Naive thymus-derived CD8-positive, alpha-beta T cell (primary cell): ENCODE measurements around the gene LAMTOR3. TPM values are rescaled to one million over a fixed set of nuclear protein-coding genes. Genes with fewer than 3 reads are reported as not detected.

ENCODE experiments used
- ATAC-seq, 2 donors: fragments of 150-1000 bp; cut with Tn5 transposase in 1 of 2; sonication (Bioruptor Pico), chemical (Tn5 transposase) in 1 of 2; 1 replicate in 1 of 2; 2 replicates in 1 of 2; pipeline ENCODE4 v1.10.0; 2021; ENCODE audit warnings: mild to moderate bottlenecking in 2 of 2, moderate library complexity in 2 of 2
- POLR2A ChIA-PET: fragments of 350-600 bp; sonication (Branson Sonifier 250); formaldehyde crosslinking; loops from one replicate; lab custom pipeline; 2021; ENCODE audit warnings: antibody characterized with exemption; lab: Charles Lee
- DNase-seq, 10 donors: peaks; one replicate each; pipeline versions ENCODE4 v3.0.0 to v3.0.0-alpha.2; 2020 to 2022
- H3K27ac Mint-ChIP-seq, 10 donors: one replicate each; pipeline ENCODE4 v1.8.0; 2020 to 2022; ENCODE audit warnings: mild to moderate bottlenecking in 10 of 10, mixed read lengths in 10 of 10, moderate library complexity in 4 of 10, inconsistent platforms in 1 of 10
- H3K27me3 Mint-ChIP-seq, 5 donors: one replicate each; pipeline ENCODE4 v1.8.0; 2021 to 2022; ENCODE audit warnings: mixed read lengths in 5 of 5
- H3K36me3 Mint-ChIP-seq, 3 donors: one replicate each; pipeline ENCODE4 v1.8.0; 2020 to 2022; ENCODE audit warnings: mixed read lengths in 3 of 3, mild to moderate bottlenecking in 2 of 3, inconsistent platforms in 1 of 3
- H3K4me1 Mint-ChIP-seq, 4 donors: one replicate each; pipeline ENCODE4 v1.8.0; 2021 to 2022; ENCODE audit warnings: mixed read lengths in 4 of 4
- H3K4me3 Mint-ChIP-seq, 10 donors: one replicate each; pipeline ENCODE4 v1.8.0; 2020 to 2022; ENCODE audit warnings: mild to moderate bottlenecking in 10 of 10, mixed read lengths in 10 of 10, moderate library complexity in 6 of 10, inconsistent platforms in 1 of 10
- H3K9me3 Mint-ChIP-seq, 9 donors: one replicate each; pipeline ENCODE4 v1.8.0; 2020 to 2022; ENCODE audit warnings: mixed read lengths in 9 of 9, mild to moderate bottlenecking in 3 of 9, inconsistent platforms in 1 of 9, moderate library complexity in 1 of 9
- polyA plus RNA-seq, 3 donors: library from polyadenylated mRNA; unstranded; fragments of 300-500 nt; fragmentation: Illumina TruSeq; gene quantifications; one replicate each; pipeline ENCODE4 v1.2.3, GENCODE V29; 2021
- total RNA-seq, 8 experiments: library from RNA in 2 of 8; stranded (reverse) in 2 of 8; gene quantifications; one replicate each; pipeline ENCODE4 v1.2.3 and lab custom pipeline; 2021 to 2026

The LAMTOR3 gene, protein sequence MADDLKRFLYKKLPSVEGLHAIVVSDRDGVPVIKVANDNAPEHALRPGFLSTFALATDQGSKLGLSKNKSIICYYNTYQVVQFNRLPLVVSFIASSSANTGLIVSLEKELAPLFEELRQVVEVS
- total RNA-seq (10 to 100 TPM; 24.9 to 27.8 TPM), polyA plus RNA-seq (10 to 100 TPM; 29.0 to 35.6 (median 29.7) TPM), total RNA-seq (lab: John Stamatoyannopoulos, UW) (29.2 to 41.9 (median 35.7) reads per million in 6 experiments)

DNA sequence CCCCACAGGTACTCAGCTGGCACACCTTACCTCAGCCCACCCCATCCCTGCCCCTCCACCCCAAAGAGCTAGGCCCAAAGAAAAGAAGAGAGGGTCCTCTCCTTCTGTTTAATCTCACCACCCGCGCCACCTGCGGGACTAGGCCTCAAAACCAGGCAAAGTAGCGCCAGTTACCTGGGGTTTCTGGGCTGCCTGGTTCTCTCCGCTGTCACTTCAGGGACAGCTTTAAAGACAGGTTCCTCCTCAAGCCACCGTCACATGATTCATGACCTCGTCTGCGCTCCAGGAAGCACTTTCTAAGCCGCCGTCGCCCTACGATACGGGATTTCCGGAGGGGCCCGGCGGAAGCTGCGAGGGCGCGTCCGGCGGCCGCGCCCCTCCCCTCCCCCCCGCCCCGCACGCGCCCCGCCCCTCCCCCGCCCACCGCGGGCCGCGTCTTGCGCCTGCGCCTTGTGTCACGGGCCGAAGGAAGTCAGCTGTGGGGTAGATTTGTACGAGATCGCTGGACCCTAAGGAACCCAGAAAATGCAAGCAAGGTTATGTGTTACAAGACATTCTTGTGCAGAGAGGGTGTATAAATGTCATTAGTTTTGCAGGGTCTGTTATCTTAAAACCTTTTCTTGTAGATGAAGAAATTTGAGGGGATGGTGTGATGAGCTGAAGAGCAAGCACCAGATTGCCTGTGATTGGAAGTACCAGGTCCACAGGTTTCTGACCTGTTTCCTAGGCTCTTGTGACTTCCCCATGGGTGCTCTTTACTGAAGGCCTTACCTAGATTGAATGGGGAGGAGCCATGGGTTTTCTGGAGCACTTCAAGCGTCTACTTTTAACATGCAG is at the start of gene LAMTOR3:
Gene LAMTOR3 (minus strand): TSS at position 267 of the 837 bp plus-strand sequence. CDS start 464 bp downstream, outside the sequence.
- DNase-seq: peak; percentile 81 to 93 (median 88)
- Mint-ChIP-seq H3K27ac (peak within 1 kb of the TSS; percentile 96 to 99 (median 99)), H3K9me3 (no peaks in the 10 kb centered on the region), H3K4me1 (peaks cover 17 to 53% (median 47%) of the 10 kb centered on the region in 4 donors), H3K36me3 (peaks cover 0 to 25% (median 2%) of the 10 kb centered on the region in 3 donors), H3K27me3 (no peaks in the 10 kb centered on the region), H3K4me3 (peak within 1 kb of the TSS; percentile 92 to 99 (median 98))
- POLR2A ChIA-PET: interaction anchor here (0.6 to 3.1 kb wide), 9 partner anchors 28 to 805 kb away, joined by 3 to 74 read pairs (median 8); partner anchors contain the start of genes ADH5, DAPP1, DNAJB14 and H2AZ1
- ATAC-seq: peak; percentile 99

DNA sequence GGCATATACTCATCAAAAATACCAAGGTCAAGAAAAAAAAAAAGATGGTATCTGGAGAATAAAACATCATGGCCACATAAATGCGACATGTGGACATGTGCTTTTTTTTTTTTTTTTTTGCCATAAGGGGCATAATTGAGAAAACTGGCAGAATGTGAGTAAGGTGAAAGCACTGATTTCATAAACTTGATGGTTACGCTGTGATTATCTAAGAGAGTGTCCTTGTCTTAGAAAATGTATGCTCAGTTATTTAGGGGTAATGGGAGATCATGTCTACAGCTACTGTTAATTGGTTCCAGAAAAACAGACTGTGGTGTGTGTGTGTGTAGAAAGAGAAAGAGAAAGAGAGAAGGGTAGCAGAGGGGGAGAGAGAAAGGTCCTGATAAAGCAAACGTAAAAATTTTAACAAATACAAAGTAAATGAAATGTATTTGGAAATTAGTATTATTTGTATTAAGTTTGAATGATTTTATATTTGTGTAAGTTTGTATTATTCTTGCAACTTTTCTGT is 44.1 kb upstream of the LAMTOR3 start:
- no peaks in the 10 kb centered on the region for H3K27me3 Mint-ChIP-seq
- H3K9me3 Mint-ChIP-seq: peaks cover 0 to 20% (median 8%) of the 10 kb centered on the region in 9 donors
- POLR2A ChIA-PET: interaction anchor here (0.7 kb wide), 2 partner anchors 10 to 48 kb away, joined by 3 read pairs; no protein-coding TSS in a partner anchor
- no peak overlapping the region for H3K4me3 Mint-ChIP-seq
- H3K36me3 Mint-ChIP-seq: peaks cover 18 to 49% (median 26%) of the 10 kb centered on the region in 3 donors
- peaks cover 8 to 50% (median 42%) of the 10 kb centered on the region in 4 donors for H3K4me1 Mint-ChIP-seq
- ATAC-seq (no peak), DNase-seq (no peak)
- H3K27ac Mint-ChIP-seq: peak overlapping the region in 5 of 10 donors; percentile 5 to 50 (median 41)

DNA sequence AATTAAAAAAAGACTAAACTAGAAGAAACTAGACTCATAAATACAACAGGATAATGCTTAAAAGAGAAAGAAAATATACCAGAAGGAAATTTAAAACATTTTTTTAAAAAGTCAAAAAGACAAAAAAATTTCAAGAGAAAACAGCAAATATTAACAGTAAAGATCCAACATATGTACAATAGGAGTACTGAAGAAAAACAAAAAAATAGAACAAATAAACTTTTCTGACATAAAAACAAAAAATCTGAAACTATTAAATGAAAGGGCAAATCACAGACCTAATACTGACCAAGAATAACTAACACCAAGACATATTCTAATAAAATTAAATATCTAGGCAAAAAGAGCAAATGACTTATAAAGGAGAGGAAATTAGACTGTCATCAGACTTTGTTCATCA is 40.7 kb upstream of the LAMTOR3 start:
- DNase-seq (no peak), ATAC-seq (no peak)
- Mint-ChIP-seq H3K9me3 (peaks cover 0 to 20% (median 8%) of the 10 kb centered on the region in 9 donors), H3K36me3 (peaks cover 18 to 52% (median 33%) of the 10 kb centered on the region in 3 donors), H3K27me3 (no peaks in the 10 kb centered on the region), H3K4me3 (no peak overlapping the region), H3K27ac (peak overlapping the region in 2 of 10 donors; percentile 3 to 47), H3K4me1 (peaks cover 15 to 50% (median 47%) of the 10 kb centered on the region in 4 donors)
- POLR2A ChIA-PET: interaction anchor here (1.0 kb wide), 1 partner anchor 12 kb away, joined by 3 read pairs; the partner anchor contains the start of gene DNAJB14

DNA sequence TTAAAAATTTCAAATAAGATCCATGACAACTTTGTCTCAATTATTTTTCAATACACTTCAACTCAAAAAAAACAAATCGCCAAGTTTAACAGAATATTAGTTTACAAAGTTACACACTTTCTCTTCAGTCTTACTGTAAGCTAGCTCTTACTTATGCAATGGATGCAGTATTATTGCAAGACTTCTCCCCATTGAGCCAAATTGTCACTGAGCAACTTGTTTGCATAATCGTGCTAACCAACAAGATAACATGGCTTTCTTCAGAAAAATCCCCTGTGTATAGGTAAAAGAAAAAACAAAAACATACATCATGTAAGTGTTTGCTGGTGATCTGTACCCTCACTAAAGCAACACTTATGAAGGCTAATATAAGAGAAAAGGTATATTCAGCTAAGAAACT is 33.3 kb upstream of the LAMTOR3 start:
- Mint-ChIP-seq H3K9me3 (no peaks in the 10 kb centered on the region), H3K27ac (peak overlapping the region in 2 of 10 donors; percentile 8 to 33), H3K36me3 (peaks cover 0 to 64% (median 25%) of the 10 kb centered on the region in 3 donors), H3K4me1 (peaks cover 15 to 46% (median 37%) of the 10 kb centered on the region in 4 donors), H3K4me3 (no peak overlapping the region), H3K27me3 (no peaks in the 10 kb centered on the region)
- ATAC-seq (no peak), DNase-seq (no peak)
- POLR2A ChIA-PET: interaction anchor here (0.7 to 1.4 kb wide), 2 partner anchors 23 to 30 kb away, joined by 3 to 4 read pairs; partner anchors contain the start of gene H2AZ1

DNA sequence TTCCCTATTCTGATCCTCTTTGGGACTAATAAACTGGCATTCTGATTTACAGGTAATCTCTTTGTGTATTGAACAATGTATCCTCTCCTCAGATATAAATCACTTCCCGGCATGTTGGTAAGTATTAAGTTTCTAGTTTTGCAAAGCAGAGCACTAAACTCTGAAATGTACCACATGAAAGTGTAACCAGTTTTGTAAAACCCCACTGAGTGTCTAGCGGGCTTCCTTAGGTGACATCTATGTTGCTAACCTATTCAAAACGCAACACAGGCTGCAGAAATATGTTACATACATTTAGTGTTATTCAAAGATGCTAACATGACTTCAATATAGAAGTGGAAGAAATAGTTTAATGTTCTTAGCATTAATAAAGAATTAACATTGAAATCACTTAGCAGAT is 26.9 kb upstream of the LAMTOR3 start:
- H3K27me3 Mint-ChIP-seq: no peaks in the 10 kb centered on the region
- peak; percentile 92 to 99 for ATAC-seq
- peaks cover 10 to 20% (median 14%) of the 10 kb centered on the region in 4 donors for H3K4me1 Mint-ChIP-seq
- peaks cover 0 to 13% (median 11%) of the 10 kb centered on the region in 9 donors for H3K9me3 Mint-ChIP-seq
- peak in 4 of 10 donors; percentile 17 to 57 (median 34) for DNase-seq
- POLR2A ChIA-PET: interaction anchor here (1.5 kb wide), 1 partner anchor 25 kb away, joined by 5 read pairs; the partner anchor contains the start of gene DNAJB14
- H3K4me3 Mint-ChIP-seq: peak overlapping the region in 7 of 10 donors; percentile 2 to 43 (median 23)
- peak overlapping the region in 7 of 10 donors; percentile 24 to 86 (median 63) for H3K27ac Mint-ChIP-seq
- H3K36me3 Mint-ChIP-seq: peaks cover 9 to 61% (median 30%) of the 10 kb centered on the region in 3 donors

DNA sequence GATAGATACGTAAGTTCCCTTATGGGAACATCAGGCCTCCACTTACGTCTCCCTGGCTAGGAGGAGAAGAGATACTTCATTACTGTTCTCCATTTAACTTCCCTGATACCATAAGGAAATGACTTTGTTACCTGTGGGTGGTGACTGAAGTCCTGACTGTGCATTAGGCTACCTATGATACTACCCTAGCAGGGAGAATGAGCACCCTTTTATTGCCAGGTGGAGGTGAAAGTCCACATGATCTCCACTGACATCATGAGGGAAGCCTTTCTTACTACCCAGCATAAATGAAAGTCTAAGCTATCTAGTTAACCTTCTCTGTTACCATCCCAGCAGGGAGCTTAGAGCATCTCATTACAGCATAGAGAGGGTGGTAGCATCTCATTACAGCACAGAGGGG is 24.4 kb upstream of the LAMTOR3 start:
- Mint-ChIP-seq H3K27me3 (no peaks in the 10 kb centered on the region), H3K27ac (peak overlapping the region in 2 of 10 donors; percentile 25 to 77), H3K9me3 (peaks cover 0 to 13% (median 11%) of the 10 kb centered on the region in 9 donors), H3K4me1 (peaks cover 13 to 28% (median 14%) of the 10 kb centered on the region in 4 donors), H3K36me3 (peaks cover 9 to 69% (median 41%) of the 10 kb centered on the region in 3 donors), H3K4me3 (no peak overlapping the region)
- POLR2A ChIA-PET: interaction anchor here (1.6 kb wide), 1 partner anchor 28 kb away, joined by 5 read pairs; the partner anchor contains the start of gene DNAJB14
- no peak for ATAC-seq
- no peak for DNase-seq

DNA sequence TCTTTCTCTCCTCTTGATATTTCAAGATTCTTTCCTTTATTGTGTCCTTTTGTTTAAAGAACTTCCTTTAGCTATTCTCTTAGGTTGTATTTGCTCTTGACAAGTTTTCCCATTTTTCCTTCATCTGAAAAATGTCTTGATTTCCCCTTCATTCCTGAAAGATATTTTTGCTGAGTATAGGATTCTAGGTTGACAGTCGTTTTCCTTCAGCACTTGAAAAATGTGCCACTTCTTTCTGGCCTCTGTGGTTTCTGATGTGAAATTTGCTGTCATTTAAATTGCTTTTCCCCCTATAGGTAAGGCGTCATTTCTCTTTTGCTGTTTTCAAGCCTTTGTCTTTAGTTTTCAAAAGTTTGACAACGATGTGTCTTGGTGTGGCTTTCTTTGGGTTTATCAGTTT is 23.3 kb upstream of the LAMTOR3 start:
- H3K27ac Mint-ChIP-seq: peak overlapping the region in 3 of 10 donors; percentile 0 to 78 (median 41)
- peaks cover 9 to 68% (median 41%) of the 10 kb centered on the region in 3 donors for H3K36me3 Mint-ChIP-seq
- H3K4me3 Mint-ChIP-seq: no peak overlapping the region
- POLR2A ChIA-PET: interaction anchor here (1.6 kb wide), 1 partner anchor 29 kb away, joined by 5 read pairs; the partner anchor contains the start of gene DNAJB14
- H3K4me1 Mint-ChIP-seq: peaks cover 12 to 31% (median 14%) of the 10 kb centered on the region in 4 donors
- ATAC-seq: no peak
- H3K9me3 Mint-ChIP-seq: peaks cover 0 to 13% (median 11%) of the 10 kb centered on the region in 9 donors
- no peak for DNase-seq
- H3K27me3 Mint-ChIP-seq: no peaks in the 10 kb centered on the region

DNA sequence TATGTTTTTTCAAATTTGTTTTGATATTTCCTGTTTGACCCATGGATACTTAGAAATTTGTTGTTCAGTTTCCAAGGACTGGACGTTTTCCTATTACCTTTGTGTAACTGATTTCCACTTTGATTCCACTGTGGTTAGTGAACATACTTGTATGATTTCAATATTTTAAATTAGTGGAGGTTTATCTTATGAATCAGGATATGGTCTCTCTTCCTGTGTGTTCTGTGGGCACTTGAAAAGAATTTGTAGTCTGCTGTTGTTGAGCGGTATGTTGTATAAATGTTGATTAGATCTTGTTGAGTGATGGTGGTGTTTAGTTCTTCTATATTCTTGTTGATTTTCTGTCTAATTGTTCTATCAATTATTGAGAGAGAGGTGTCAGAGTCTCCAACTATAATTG is 21.2 kb upstream of the LAMTOR3 start:
- Mint-ChIP-seq H3K27ac (peak overlapping the region in 5 of 10 donors; percentile 7 to 76 (median 19)), H3K9me3 (peaks cover 0 to 13% (median 11%) of the 10 kb centered on the region in 9 donors), H3K36me3 (peaks cover 9 to 65% (median 41%) of the 10 kb centered on the region in 3 donors), H3K27me3 (no peaks in the 10 kb centered on the region), H3K4me3 (no peak overlapping the region), H3K4me1 (peaks cover 6 to 25% (median 9%) of the 10 kb centered on the region in 4 donors)
- ATAC-seq (no peak), DNase-seq (no peak)
- POLR2A ChIA-PET: no interaction called here

DNA sequence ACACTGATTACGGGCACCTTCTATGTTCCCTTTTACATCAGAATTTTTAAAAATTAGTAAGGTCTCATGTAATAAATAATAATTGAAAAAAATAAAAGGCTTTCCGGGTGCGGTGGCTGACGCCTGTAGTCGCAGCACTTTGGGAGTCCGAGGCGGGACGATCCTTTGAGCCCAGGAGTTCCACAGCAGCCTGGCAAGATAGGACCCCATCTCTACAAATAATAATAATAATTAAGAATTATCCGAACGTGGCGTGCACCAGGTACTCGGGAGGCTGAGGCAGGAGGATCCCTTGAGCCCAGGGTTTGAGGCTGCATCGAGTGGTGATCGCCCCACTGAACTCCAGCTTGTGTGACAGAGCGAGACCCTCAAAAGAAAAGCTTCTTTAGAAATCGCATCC is 771 bp upstream of the LAMTOR3 start:
- H3K27me3 Mint-ChIP-seq: no peaks in the 10 kb centered on the region
- peaks cover 0 to 24% (median 2%) of the 10 kb centered on the region in 3 donors for H3K36me3 Mint-ChIP-seq
- no peaks in the 10 kb centered on the region for H3K9me3 Mint-ChIP-seq
- POLR2A ChIA-PET: interaction anchor here (0.6 to 3.1 kb wide), 8 partner anchors 27 to 806 kb away, joined by 3 to 74 read pairs (median 11); partner anchors contain the start of genes ADH5, DAPP1, DNAJB14 and H2AZ1
- DNase-seq: no peak
- peak overlapping the region; percentile 77 to 99 (median 98) for H3K4me3 Mint-ChIP-seq
- H3K4me1 Mint-ChIP-seq: peaks cover 17 to 48% (median 44%) of the 10 kb centered on the region in 4 donors
- no peak for ATAC-seq
- H3K27ac Mint-ChIP-seq: peak overlapping the region; percentile 85 to 99 (median 96)

DNA sequence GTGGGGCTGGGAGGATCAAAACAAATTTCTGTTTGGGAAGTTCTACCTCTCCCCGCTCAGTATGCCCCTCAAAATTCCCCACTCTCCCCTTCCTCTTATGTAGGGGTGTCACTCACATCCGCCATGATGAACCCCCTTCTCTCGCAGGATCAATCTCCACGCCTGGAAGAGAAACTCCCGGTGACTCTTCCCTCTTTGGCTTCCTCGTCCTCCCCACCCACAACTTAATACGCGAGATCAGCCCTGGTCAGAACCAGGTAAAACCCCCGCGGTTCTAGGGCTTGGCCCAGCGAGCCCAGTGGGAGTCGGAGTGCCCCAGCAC is 427 bp downstream of the LAMTOR3 start:
- Mint-ChIP-seq H3K9me3 (no peaks in the 10 kb centered on the region), H3K27ac (peak overlapping the region; percentile 96 to 99 (median 99)), H3K4me3 (peak overlapping the region; percentile 92 to 99 (median 98)), H3K36me3 (peaks cover 0 to 26% (median 2%) of the 10 kb centered on the region in 3 donors), H3K27me3 (no peaks in the 10 kb centered on the region), H3K4me1 (peaks cover 17 to 56% (median 49%) of the 10 kb centered on the region in 4 donors)
- DNase-seq (peak in 1 of 10 donors; percentile 7), ATAC-seq (no peak)
- POLR2A ChIA-PET: interaction anchor here (0.6 to 3.1 kb wide), 8 partner anchors 42 to 805 kb away, joined by 3 to 74 read pairs (median 11); partner anchors contain the start of genes ADH5, DAPP1, DNAJB14 and H2AZ1

DNA sequence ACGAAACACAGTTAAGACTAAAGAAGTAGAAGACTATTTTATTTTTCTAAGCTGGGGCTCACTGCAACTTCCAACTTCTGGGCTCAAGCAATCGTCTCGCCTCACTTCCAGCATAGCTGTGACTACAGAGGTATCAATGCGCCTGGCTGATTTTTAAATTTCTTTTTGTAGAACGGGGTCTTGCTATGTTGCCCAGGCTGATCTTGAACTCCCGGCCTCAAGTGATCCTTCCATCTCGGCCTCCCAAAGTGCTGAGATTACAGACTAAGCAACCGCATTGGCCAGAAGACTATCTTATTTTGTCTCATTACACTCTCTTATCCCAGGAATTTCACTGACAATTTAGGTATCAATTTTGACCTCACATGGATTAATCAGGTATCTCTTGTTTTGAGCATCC is 1.2 kb downstream of the LAMTOR3 start:
- no peak for DNase-seq
- H3K4me1 Mint-ChIP-seq: peaks cover 17 to 59% (median 52%) of the 10 kb centered on the region in 4 donors
- peak overlapping the region; percentile 92 to 99 (median 98) for H3K4me3 Mint-ChIP-seq
- peak overlapping the region; percentile 96 to 99 (median 99) for H3K27ac Mint-ChIP-seq
- H3K9me3 Mint-ChIP-seq: no peaks in the 10 kb centered on the region
- no peak for ATAC-seq
- POLR2A ChIA-PET: interaction anchor here (2.3 to 3.1 kb wide), 3 partner anchors 47 to 329 kb away, joined by 8 to 74 read pairs (median 20); partner anchors contain the start of genes DNAJB14 and TRMT10A
- H3K36me3 Mint-ChIP-seq: peaks cover 0 to 25% (median 2%) of the 10 kb centered on the region in 3 donors
- no peaks in the 10 kb centered on the region for H3K27me3 Mint-ChIP-seq
